Stromal cell of bone marrow (primary cell): ENCODE results near the gene DDRGK1.

ENCODE experiments used
- DNase-seq: peaks from one replicate; pipeline ENCODE4 v3.0.0-alpha.2; 2012; ENCODE audit warnings: low read depth

DDRGK1 gene

GRCh38 chr20:3164763-3165410, 39.6 kb downstream of the DDRGK1 start:
- no peak for DNase-seq

- DNase-seq = no peak
Measured at GRCh38 chr20:3164043-3164762, 40.3 kb downstream of the DDRGK1 start.

GRCh38 chr20:3163099-3164042, 41.1 kb downstream of the DDRGK1 start:
- DNase-seq = no peak

DNA sequence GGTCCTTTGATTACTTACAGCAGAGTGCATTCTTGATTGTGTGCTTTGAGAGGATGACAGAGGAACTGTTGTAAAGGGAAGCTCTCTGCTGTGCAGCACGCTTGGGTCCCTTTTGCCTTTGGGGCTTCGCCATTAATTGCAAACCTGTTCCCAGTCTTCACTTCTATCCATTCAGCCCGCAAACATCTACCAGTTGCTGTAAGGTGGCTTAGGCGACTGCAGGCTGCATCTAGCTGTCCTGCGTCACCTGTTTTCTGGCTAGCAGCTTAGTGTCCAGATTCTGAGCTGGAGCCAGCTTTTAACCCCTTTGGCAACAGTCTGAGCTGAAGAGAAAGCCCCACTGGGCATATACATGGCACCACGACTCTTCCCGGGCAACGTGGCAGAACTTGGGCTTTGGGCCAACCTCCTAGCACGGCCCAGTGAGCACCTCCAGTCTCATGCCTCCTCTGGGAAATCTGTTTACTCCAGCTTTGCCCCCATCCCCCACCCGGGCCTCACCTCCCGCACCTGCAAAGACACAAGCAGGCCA, 42.3 kb downstream of the DDRGK1 start:
- DNase-seq = no peak

- DNase-seq = no peak
Measured at GRCh38 chr20:3161316-3162079, 43.0 kb downstream of the DDRGK1 start.

DNA sequence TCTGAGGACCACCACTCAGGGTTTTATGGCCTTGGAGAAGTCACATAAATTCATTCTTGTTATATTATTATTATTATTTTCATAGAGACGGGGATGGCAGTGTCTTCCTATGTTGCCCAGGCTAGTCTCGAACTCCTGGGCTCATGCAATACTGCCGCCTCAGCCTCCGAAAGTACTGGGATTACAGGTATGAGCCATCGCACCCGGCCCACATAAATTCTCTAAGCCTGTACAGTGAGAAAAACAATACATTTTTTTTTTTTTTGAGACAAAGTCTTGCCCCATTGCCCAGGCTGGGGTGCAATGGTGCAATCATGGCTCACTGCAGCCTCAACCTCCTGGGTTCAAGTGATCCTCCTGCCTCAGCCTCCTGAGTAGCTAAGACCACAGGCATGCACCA, 44.1 kb downstream of the DDRGK1 start:
- DNase-seq = no peak

DNA sequence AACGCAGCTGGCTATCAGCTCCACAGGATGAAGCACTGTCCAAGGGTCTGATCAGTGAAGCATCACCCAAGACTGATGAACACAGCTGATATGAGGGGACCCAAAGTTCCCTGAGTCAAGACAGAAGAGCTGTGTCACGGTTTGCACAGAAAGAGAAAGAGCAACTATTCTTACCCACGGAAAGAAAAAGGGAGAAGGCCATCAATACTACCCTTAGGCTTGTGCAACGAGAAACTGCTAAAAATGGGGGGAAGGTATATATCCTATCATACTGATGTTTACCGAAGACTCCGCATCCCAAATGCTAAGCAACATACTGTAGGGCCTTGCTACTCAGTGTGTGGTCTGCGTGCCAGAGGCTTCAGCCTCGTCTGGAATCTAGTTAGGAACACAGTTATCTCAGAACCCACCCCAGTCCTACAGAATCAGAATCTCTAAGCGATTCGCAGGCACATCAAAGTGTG, 45.5 kb downstream of the DDRGK1 start:
- no peak for DNase-seq

DNA sequence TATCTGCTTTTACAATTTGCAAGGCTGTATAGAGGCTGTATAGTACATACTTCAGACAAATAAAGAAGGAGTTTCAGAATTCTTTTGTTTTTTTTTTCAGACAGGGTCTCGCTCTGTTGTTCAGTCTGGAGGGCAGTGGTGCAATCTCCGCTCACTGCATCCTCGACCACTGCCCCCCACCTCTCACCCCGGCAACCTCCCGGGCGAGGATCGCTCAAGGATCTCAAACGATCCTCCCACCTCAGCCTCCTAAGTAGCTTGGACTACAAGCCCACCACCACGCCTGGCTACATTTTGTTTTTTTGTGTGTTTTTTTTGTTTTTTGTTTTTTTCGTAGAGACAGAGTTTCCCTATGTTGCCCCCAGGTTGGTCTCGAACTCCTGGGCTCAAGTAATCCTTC, 46.7 kb downstream of the DDRGK1 start:
- no peak for DNase-seq

GRCh38 chr20:3156811-3157619, 47.5 kb downstream of the DDRGK1 start:
- DNase-seq = no peak

GRCh38 chr20:3152057-3152644, 52.3 kb downstream of the DDRGK1 start:
- DNase-seq = peak; percentile 14

GRCh38 chr20:3150908-3151307, 53.6 kb downstream of the DDRGK1 start:
- DNase-seq = no peak

GRCh38 chr20:3146732-3147341, 57.6 kb downstream of the DDRGK1 start:
- DNase-seq = peak; percentile 20

GRCh38 chr20:3141757-3142156, 62.7 kb downstream of the DDRGK1 start:
- DNase-seq = no peak
